ES-I3 (cell line): Measurements from ENCODE around the gene AIFM3.

Experiments used
- H3K36me3 ChIP-seq: 2 replicates; pipeline ENCODE4 v1.6.1; 2013; ENCODE audit warnings: mild to moderate bottlenecking, low read length, control low read depth, moderate library complexity; ENCODE audit not compliant: insufficient read depth
- H3K4me1 ChIP-seq: 2 replicates; pipeline ENCODE4 v1.6.1; 2013; ENCODE audit warnings: mild to moderate bottlenecking, control low read depth, low read length; ENCODE audit not compliant: insufficient read depth
- H3K9ac ChIP-seq: 2 replicates; pipeline ENCODE4 v1.6.1; 2013; ENCODE audit warnings: low read depth, mild to moderate bottlenecking, low read length, moderate library complexity
- H3K9me3 ChIP-seq: 2 replicates; pipeline ENCODE4 v1.6.1; 2013; ENCODE audit warnings: mild to moderate bottlenecking, low read length, moderate library complexity; ENCODE audit not compliant: control insufficient read depth, insufficient read depth

Gene AIFM3

GRCh38 chr22:21015466-21016006 lies 48.5 kb downstream of the AIFM3 start:
- H3K9ac ChIP-seq = no peak overlapping the region; the same call in 1 of the 2 replicates
- no peaks in the 10 kb centered on the region for H3K36me3 ChIP-seq
- peaks cover under 1% of the 10 kb centered on the region; the same call in 1 of the 2 replicates for H3K4me1 ChIP-seq

GRCh38 chr22:21016644-21017420 lies 49.8 kb downstream of the AIFM3 start:
- Histone ChIP-seq H3K36me3 (no peaks in the 10 kb centered on the region), H3K4me1 (no peaks in the 10 kb centered on the region), H3K9ac (no peak overlapping the region), H3K9me3 (no peaks in the 10 kb centered on the region)

More at GRCh38 chr22:21015466-21016006, 48.5 kb downstream of the AIFM3 start:
- H3K9me3 ChIP-seq = no peaks in the 10 kb centered on the region

GRCh38 chr22:21018314-21018713 lies 51.3 kb downstream of the AIFM3 start:
- Histone ChIP-seq H3K36me3 (no peaks in the 10 kb centered on the region), H3K9me3 (no peaks in the 10 kb centered on the region), H3K4me1 (no peaks in the 10 kb centered on the region), H3K9ac (no peak overlapping the region)

GRCh38 chr22:21020802-21021429 lies 53.9 kb downstream of the AIFM3 start:
- Histone ChIP-seq H3K9ac (no peak overlapping the region), H3K36me3 (no peaks in the 10 kb centered on the region), H3K9me3 (no peaks in the 10 kb centered on the region), H3K4me1 (no peaks in the 10 kb centered on the region)

GRCh38 chr22:21022507-21022906 lies 55.5 kb downstream of the AIFM3 start:
- no peak overlapping the region for H3K9ac ChIP-seq
- no peaks in the 10 kb centered on the region for H3K4me1 ChIP-seq
- H3K36me3 ChIP-seq = no peaks in the 10 kb centered on the region
- no peaks in the 10 kb centered on the region for H3K9me3 ChIP-seq

GRCh38 chr22:21022955-21023614 lies 56.0 kb downstream of the AIFM3 start:
- Histone ChIP-seq H3K36me3 (no peaks in the 10 kb centered on the region), H3K4me1 (no peaks in the 10 kb centered on the region)

GRCh38 chr22:21025266-21025665 lies 58.2 kb downstream of the AIFM3 start:
- Histone ChIP-seq H3K36me3 (no peaks in the 10 kb centered on the region), H3K9me3 (no peaks in the 10 kb centered on the region), H3K4me1 (no peaks in the 10 kb centered on the region), H3K9ac (no peak overlapping the region)

More at GRCh38 chr22:21022955-21023614, 56.0 kb downstream of the AIFM3 start:
- no peak overlapping the region for H3K9ac ChIP-seq
- H3K9me3 ChIP-seq = no peaks in the 10 kb centered on the region

GRCh38 chr22:21025763-21026755 lies 59.0 kb downstream of the AIFM3 start:
- Histone ChIP-seq H3K36me3 (no peaks in the 10 kb centered on the region), H3K9me3 (no peaks in the 10 kb centered on the region), H3K4me1 (no peaks in the 10 kb centered on the region), H3K9ac (no peak overlapping the region)

GRCh38 chr22:21026783-21027692 lies 60.0 kb downstream of the AIFM3 start:
- H3K9ac ChIP-seq = no peak overlapping the region
- no peaks in the 10 kb centered on the region; the same call in 1 of the 2 replicates for H3K4me1 ChIP-seq
- H3K36me3 ChIP-seq = no peaks in the 10 kb centered on the region
- no peaks in the 10 kb centered on the region for H3K9me3 ChIP-seq

GRCh38 chr22:21028277-21029251 lies 61.5 kb downstream of the AIFM3 start:
- Histone ChIP-seq H3K9ac (no peak overlapping the region), H3K4me1 (no peaks in the 10 kb centered on the region; the same call in 1 of the 2 replicates), H3K9me3 (no peaks in the 10 kb centered on the region), H3K36me3 (no peaks in the 10 kb centered on the region)

GRCh38 chr22:21029486-21030025 lies 62.5 kb downstream of the AIFM3 start:
- Histone ChIP-seq H3K36me3 (no peaks in the 10 kb centered on the region), H3K9me3 (no peaks in the 10 kb centered on the region), H3K4me1 (no peaks in the 10 kb centered on the region; the same call in 1 of the 2 replicates), H3K9ac (no peak overlapping the region)

- Histone ChIP-seq H3K36me3 (no peaks in the 10 kb centered on the region), H3K9ac (no peak overlapping the region), H3K4me1 (no peaks in the 10 kb centered on the region; the same call in 1 of the 2 replicates), H3K9me3 (no peaks in the 10 kb centered on the region)
Observed at GRCh38 chr22:21030032-21030431, 63.0 kb downstream of the AIFM3 start.
